Subcutaneous adipose tissue (tissue), 4 donors: ENCODE results near the gene WNT1. TPM values are rescaled to one million over a fixed set of nuclear protein-coding genes. Genes with fewer than 3 reads are reported as not detected.

Experiments used
- CTCF ChIP-seq: fragments of 450-650 bp; IDR thresholded peaks from one replicate; pipeline ENCODE4 v1.5.1; 2016; ENCODE audit warnings: low read depth, mild to moderate bottlenecking, control low read depth, antibody characterized with exemption, moderate library complexity
- total RNA-seq, 4 donors: library from RNA; depleted of rRNA; stranded (reverse); fragments of >200 nt; gene quantifications; one replicate each; pipeline ENCODE4 v1.1.0, GENCODE V29; 2016

WNT1 gene
- total RNA-seq, 4 donors from 2014 or later: not detected

- TF ChIP-seq CTCF: no peak
These were observed 12.4 kb downstream of the WNT1 start for GRCh38 chr12:48990552-48990951.

GRCh38 chr12:48991247-48992050 lies 13.3 kb downstream of the WNT1 start:
- TF ChIP-seq CTCF: no peak

- TF ChIP-seq CTCF: no peak
These were observed 15.7 kb downstream of the WNT1 start for GRCh38 chr12:48993787-48994186.

- TF ChIP-seq CTCF: no peak
These were observed 16.3 kb downstream of the WNT1 start for GRCh38 chr12:48994224-48995085.

- TF ChIP-seq CTCF: no peak
These were observed 17.2 kb downstream of the WNT1 start for GRCh38 chr12:48995086-48995879.

DNA sequence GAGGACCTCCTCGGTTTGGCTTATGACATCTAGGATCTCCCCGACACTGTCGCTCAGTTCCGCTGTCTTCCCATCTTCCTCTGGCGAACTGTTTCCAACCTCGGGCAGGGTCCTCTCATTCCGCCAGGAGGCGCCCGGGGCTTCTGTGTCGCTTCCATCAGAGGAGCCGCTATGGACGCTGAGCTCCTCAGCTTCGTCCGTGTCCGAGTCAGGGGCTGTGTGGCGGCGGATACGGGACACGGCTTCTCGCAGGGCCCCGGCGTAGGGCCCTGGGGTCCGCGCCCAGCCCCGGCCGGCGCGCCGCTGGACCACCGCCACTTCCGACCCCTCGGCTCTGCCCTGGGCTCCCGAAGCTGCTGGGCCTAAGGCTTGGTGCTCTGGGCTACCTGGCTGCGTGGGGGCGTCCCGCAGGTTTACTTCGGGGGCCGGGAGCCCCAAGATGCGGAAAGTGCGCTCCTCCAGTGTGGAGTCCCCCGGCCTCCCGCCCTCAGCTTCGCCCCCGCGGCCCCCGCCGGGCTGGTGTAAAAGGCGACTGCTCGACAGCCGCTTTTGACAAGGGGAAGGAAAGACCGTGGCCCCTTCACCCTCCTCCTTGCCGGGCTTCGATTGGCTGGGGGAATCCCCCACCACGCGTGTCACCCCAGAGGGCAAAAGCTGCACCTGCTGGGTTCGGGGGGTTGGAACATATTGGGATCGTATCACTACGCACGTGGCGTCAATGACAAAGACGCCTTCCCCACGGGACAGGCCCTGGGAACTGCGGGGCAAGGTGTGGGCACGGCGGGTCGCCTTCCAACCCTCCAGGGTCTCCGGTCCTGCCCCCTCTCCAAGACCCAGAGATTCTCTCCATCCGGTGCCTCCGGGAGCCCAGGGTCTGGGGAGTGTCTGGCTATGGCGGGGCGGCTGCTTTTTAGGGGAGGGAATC lies 18.9 kb downstream of the WNT1 start:
- no peak for TF ChIP-seq CTCF
